ENCODE data around the gene C19orf38. TPM values are rescaled to one million over a fixed set of nuclear protein-coding genes. Genes with fewer than 3 reads are reported as not detected.
"Not testable (repeated sequence)": the region's sequence is repeated elsewhere in the genome, so short reads cannot be mapped to it uniquely, and the experiment has no call there.

C19orf38 gene
- total and polyA plus RNA-seq, 8 donors = 0.31 to 1.00 (median 0.75) TPM; not detected in 1

GRCh38 chr19:10854350-10855089 is 6.3 kb downstream of the C19orf38 start:
- TF ChIP-seq CTCF (IDR thresholded peaks at IDR 0.05) = no peak
- H3K36me3 ChIP-seq = no peaks in the 10 kb centered on the region
- no peaks in the 10 kb centered on the region for H3K4me1 ChIP-seq
- ATAC-seq (no peak), DNase-seq (no peak), FAIRE-seq (no peak)
- no peak overlapping the region for H3K4me3 ChIP-seq
- intact Hi-C loops (cut with DNase I) = no loop called here
- WGBS, 2 donors = 63 to 64% methylated on average over 7 of the region's 7 CpGs
- no peak overlapping the region for H3K27ac ChIP-seq
- no peaks in the 10 kb centered on the region for H3K27me3 ChIP-seq
- H3K9me3 ChIP-seq = no peaks in the 10 kb centered on the region

GRCh38 chr19:10855879-10856522 is 7.8 kb downstream of the C19orf38 start:
- intact Hi-C loops (cut with DNase I) = no loop called here
- no peak for FAIRE-seq
- no peak overlapping the region for H3K27ac ChIP-seq
- no peaks in the 10 kb centered on the region for H3K9me3 ChIP-seq
- H3K4me1 ChIP-seq = no peaks in the 10 kb centered on the region
- 71 to 78% methylated on average over 5 of the region's 5 CpGs for WGBS, 2 donors
- peak in 3 of 4 donors; percentile 46 to 75 (median 66) for ATAC-seq
- no peaks in the 10 kb centered on the region for H3K27me3 ChIP-seq
- peak in 1 of 6 donors; percentile 64 for DNase-seq
- no peak overlapping the region for H3K4me3 ChIP-seq
- TF ChIP-seq CTCF (IDR thresholded peaks at IDR 0.05) = peak; percentile 16 to 50 (median 42)
- no peaks in the 10 kb centered on the region for H3K36me3 ChIP-seq

GRCh38 chr19:10856899-10857298 is 8.7 kb downstream of the C19orf38 start:
- H3K27me3 ChIP-seq; H3K9me3 ChIP-seq; H3K27ac ChIP-seq; FAIRE-seq; H3K4me3 ChIP-seq; H3K36me3 ChIP-seq; DNase-seq; ATAC-seq; H3K4me1 ChIP-seq; intact Hi-C loops (cut with DNase I): not testable (repeated sequence)
- WGBS, 2 donors = 86 to 95% methylated on average over 1 of the region's 1 CpG

- intact Hi-C loops (cut with DNase I) = no loop called here
- Histone ChIP-seq H3K4me3 (no peak overlapping the region), H3K36me3 (no peaks in the 10 kb centered on the region), H3K9me3 (no peaks in the 10 kb centered on the region), H3K27me3 (no peaks in the 10 kb centered on the region), H3K4me1 (peaks cover 0 to 2% (median 0%) of the 10 kb centered on the region in 3 donors), H3K27ac (no peak overlapping the region)
- TF ChIP-seq CTCF (IDR thresholded peaks at IDR 0.05) = peak; percentile 6 to 30 (median 22)
- no peak for FAIRE-seq
- DNase-seq = no peak
- WGBS, 2 donors = 57 to 61% methylated on average over 4 of the region's 4 CpGs
- no peak for ATAC-seq
Measured at GRCh38 chr19:10858204-10858828, 10.1 kb downstream of the C19orf38 start.

GRCh38 chr19:10861103-10861651 is 13.0 kb downstream of the C19orf38 start:
- no peak for DNase-seq
- 70 to 73% methylated on average over 7 of the region's 7 CpGs for WGBS, 2 donors
- Histone ChIP-seq H3K4me1 (peaks cover 0 to 6% (median 0%) of the 10 kb centered on the region in 3 donors), H3K9me3 (no peaks in the 10 kb centered on the region), H3K4me3 (no peak overlapping the region), H3K27me3 (no peaks in the 10 kb centered on the region), H3K27ac (no peak overlapping the region), H3K36me3 (no peaks in the 10 kb centered on the region)
- intact Hi-C loops (cut with DNase I) = loop anchor here in 1 of 3 donors (10.0 kb wide), 1 partner anchor 146 kb away; the partner anchor contains the start of gene DNM2
- no peak for FAIRE-seq
- peak in 1 of 4 donors; percentile 30 for ATAC-seq
- peak in 2 of 4 donors; percentile 11 to 34 for TF ChIP-seq CTCF (IDR thresholded peaks at IDR 0.05)
